H1 (cell line): Measurements from ENCODE around the gene DUSP1. TPM values are rescaled to one million over a fixed set of nuclear protein-coding genes. Genes with fewer than 3 reads are reported as not detected.
A peak's percentile ranks its signal among the peaks of the same experiment; 100 is the strongest.

Experiments used
- CTCF ChIA-PET: fragments of 300-600 bp; sonication (Branson Sonifier 250); formaldehyde crosslinking; loops from one replicate; lab custom pipeline; 2021; ENCODE audit not compliant: partially characterized antibody; lab: Charles Lee
- POLR2A ChIA-PET: fragments of 300-600 bp; sonication (Branson Sonifier 250); formaldehyde crosslinking; loops from one replicate; lab custom pipeline; 2021; ENCODE audit warnings: inconsistent platforms; ENCODE audit not compliant: partially characterized antibody; lab: Charles Lee
- DNase-seq, 2 experiments: peaks; one replicate each; pipeline versions ENCODE4 v3.0.0 to v3.0.0-alpha.2; 2010 to 2022; ENCODE audit warnings: low spot score in 2 of 2, low read depth in 1 of 2, mixed read lengths in 1 of 2
- FAIRE-seq: peaks from 2 replicates; lab custom pipeline; 2011; peaks lifted over from hg19 to GRCh38; lab: Jason Lieb, UNC
- H2AFZ ChIP-seq: 2 replicates; pipeline ENCODE4 v1.8.1; 2012; ENCODE audit warnings: low read length, inconsistent platforms
- H2AK5ac ChIP-seq: 2 replicates; pipeline ENCODE4 v1.6.1; 2013; ENCODE audit warnings: low read depth, low read length
- H2BK120ac ChIP-seq: replicated peaks from 2 replicates; pipeline ENCODE3; 2013; ENCODE audit warnings: low read depth, low read length, inconsistent platforms
- H2BK12ac ChIP-seq: 2 replicates; pipeline ENCODE4 v1.6.1; 2013; ENCODE audit warnings: low read depth, low read length
- H2BK15ac ChIP-seq: 2 replicates; pipeline ENCODE4 v1.6.1; 2013; ENCODE audit warnings: low read length
- H2BK20ac ChIP-seq: 2 replicates; pipeline ENCODE4 v1.6.1; 2013; ENCODE audit warnings: low read length
- H2BK5ac ChIP-seq: 2 replicates; pipeline ENCODE4 v1.6.1; 2013; ENCODE audit warnings: low read depth, low read length
- H3K14ac ChIP-seq: 2 replicates; pipeline ENCODE4 v1.6.1; 2013; ENCODE audit warnings: inconsistent platforms; ENCODE audit not compliant: insufficient read length
- H3K18ac ChIP-seq: 2 replicates; pipeline ENCODE4 v1.6.1; 2013; ENCODE audit warnings: low read length; ENCODE audit errors: extremely low read depth
- H3K23ac ChIP-seq: 2 replicates; pipeline ENCODE4 v1.6.1; 2013; ENCODE audit warnings: inconsistent platforms; ENCODE audit not compliant: insufficient read length
- H3K23me2 ChIP-seq: 2 replicates; pipeline ENCODE4 v1.6.1; 2013; ENCODE audit warnings: low read depth, low read length
- H3K27ac ChIP-seq: 2 replicates; pipeline ENCODE4 v1.6.1; 2011; ENCODE audit warnings: low read depth, low read length, inconsistent platforms
- H3K27me3 ChIP-seq, 4 experiments: replicated peaks in 1 of 4; 1 replicate in 1 of 4; 2 replicates in 3 of 4; pipeline versions ENCODE4 v1.6.1 to v1.8.1; 2011 to 2013; ENCODE audit warnings: low read length in 3 of 4, mild to moderate bottlenecking in 3 of 4, inconsistent platforms in 2 of 4, mixed read lengths in 2 of 4, moderate library complexity in 1 of 4; ENCODE audit not compliant: control insufficient read depth in 3 of 4, insufficient read depth in 3 of 4; ENCODE audit errors: extremely low read depth in 1 of 4
- H3K36me3 ChIP-seq, 4 experiments: 2 replicates each; pipeline versions ENCODE4 v1.6.1 to v1.8.1; 2011 to 2013; ENCODE audit warnings: mild to moderate bottlenecking in 4 of 4, low read length in 3 of 4, moderate library complexity in 2 of 4, control low read depth in 1 of 4, inconsistent platforms in 1 of 4; ENCODE audit not compliant: insufficient read depth in 4 of 4, control insufficient read depth in 2 of 4
- H3K4ac ChIP-seq: replicated peaks from 2 replicates; pipeline ENCODE3; 2013; ENCODE audit warnings: low read length, low read depth, mixed read lengths, inconsistent platforms; ENCODE audit not compliant: insufficient read length
- H3K4me1 ChIP-seq, 4 experiments: replicated peaks in 1 of 4; 1 replicate in 1 of 4; 2 replicates in 3 of 4; pipeline versions ENCODE4 v1.6.1 to v1.8.1; 2011 to 2013; ENCODE audit warnings: low read length in 3 of 4, inconsistent platforms in 2 of 4, mixed read lengths in 1 of 4; ENCODE audit not compliant: insufficient read depth in 4 of 4, control insufficient read depth in 3 of 4
- H3K4me2 ChIP-seq, 2 experiments: 2 replicates each; pipeline versions ENCODE4 v1.6.1 to v1.8.1; 2011 to 2013; ENCODE audit warnings: low read depth in 2 of 2, low read length in 2 of 2, control low read depth in 1 of 2, inconsistent platforms in 1 of 2, mild to moderate bottlenecking in 1 of 2; ENCODE audit not compliant: insufficient read depth in 1 of 2
- H3K4me3 ChIP-seq, 4 experiments: fragments of 200-600, 300-600 bp in 1 of 4; sonication (generic), shearing (Covaris generic), sonication (Bioruptor Twin) in 1 of 4; 2 replicates each; pipeline versions ENCODE4 v1.5.1 to v1.8.1; 2011 to 2016; ENCODE audit warnings: low read length in 4 of 4, low read depth in 3 of 4, control low read depth in 2 of 4, inconsistent platforms in 2 of 4, mild to moderate bottlenecking in 2 of 4, mixed read lengths in 1 of 4, moderate library complexity in 1 of 4; ENCODE audit not compliant: insufficient read depth in 2 of 4; ENCODE audit errors: extremely low read depth in 1 of 4
- H3K56ac ChIP-seq: replicated peaks from 2 replicates; pipeline ENCODE3; 2013; ENCODE audit warnings: low read depth, mild to moderate bottlenecking, mixed read lengths, low read length, inconsistent platforms; ENCODE audit not compliant: insufficient read length
- H3K79me1 ChIP-seq: 2 replicates; pipeline ENCODE4 v1.6.1; 2013; ENCODE audit warnings: low read depth, low read length, control low read depth
- H3K79me2 ChIP-seq, 2 experiments: 2 replicates each; pipeline versions ENCODE4 v1.6.1 to v1.8.1; 2012 to 2013; ENCODE audit warnings: low read length in 2 of 2, mild to moderate bottlenecking in 2 of 2, inconsistent platforms in 1 of 2; ENCODE audit not compliant: insufficient read depth in 2 of 2, control insufficient read depth in 1 of 2
- H3K9ac ChIP-seq, 4 experiments: replicated peaks in 1 of 4; 1 replicate in 1 of 4; 2 replicates in 3 of 4; pipeline versions ENCODE4 v1.6.1 to v1.8.1; 2011 to 2013; ENCODE audit warnings: low read depth in 3 of 4, low read length in 3 of 4, control low read depth in 2 of 4, mild to moderate bottlenecking in 2 of 4, moderate library complexity in 2 of 4, inconsistent platforms in 1 of 4; ENCODE audit errors: extremely low read depth in 1 of 4
- H3K9me3 ChIP-seq, 2 experiments: 2 replicates each; pipeline versions ENCODE4 v1.6.1 to v1.8.1; 2012 to 2013; ENCODE audit warnings: mild to moderate bottlenecking in 2 of 2, moderate library complexity in 2 of 2, control low read depth in 1 of 2, inconsistent platforms in 1 of 2, low read depth in 1 of 2, low read length in 1 of 2, mixed read lengths in 1 of 2; ENCODE audit not compliant: insufficient read depth in 2 of 2
- H4K20me1 ChIP-seq, 2 experiments: replicated peaks in 1 of 2; 2 replicates each; pipeline versions ENCODE3 to v1.8.1; 2011 to 2013; ENCODE audit warnings: inconsistent platforms in 2 of 2, low read length in 2 of 2, mild to moderate bottlenecking in 1 of 2; ENCODE audit not compliant: insufficient read depth in 2 of 2, control insufficient read depth in 1 of 2
- H4K5ac ChIP-seq: 2 replicates; pipeline ENCODE4 v1.6.1; 2013; ENCODE audit warnings: low read length, low read depth, mixed read lengths, inconsistent platforms; ENCODE audit not compliant: insufficient read length
- H4K8ac ChIP-seq: 2 replicates; pipeline ENCODE4 v1.8.0; 2013; ENCODE audit warnings: mild to moderate bottlenecking, moderate library complexity, low read length, inconsistent platforms; ENCODE audit not compliant: insufficient read depth; ENCODE audit errors: extremely low read depth
- H4K91ac ChIP-seq: replicated peaks from 2 replicates; pipeline ENCODE3; 2013; ENCODE audit warnings: low read length, mixed read lengths, inconsistent platforms; ENCODE audit not compliant: insufficient read length
- CREB1 ChIP-seq: IDR thresholded peaks from 2 replicates; pipeline ENCODE4 v1.6.1; 2012; ENCODE audit warnings: inconsistent platforms
- KDM4A ChIP-seq: IDR thresholded peaks from one replicate; pipeline ENCODE4 v1.7.1; 2012; ENCODE audit warnings: low read depth, mild to moderate bottlenecking, moderate library complexity, low read length, inconsistent platforms; ENCODE audit not compliant: severe bottlenecking
- POU5F1 ChIP-seq: IDR thresholded peaks from 2 replicates; pipeline ENCODE4 v1.6.1; 2011; ENCODE audit warnings: low read depth, mild to moderate bottlenecking, low read length, moderate library complexity
- RBBP5 ChIP-seq: IDR thresholded peaks from 2 replicates; pipeline ENCODE4 v1.7.1; 2012; ENCODE audit warnings: low read depth, mild to moderate bottlenecking, inconsistent platforms, low read length, moderate library complexity, borderline replicate concordance
- RFX5 ChIP-seq: IDR thresholded peaks from 2 replicates; pipeline ENCODE4 v1.6.1; 2011; ENCODE audit warnings: low read depth, low read length, improper control_type of control experiment, borderline replicate concordance
- SP2 ChIP-seq: IDR thresholded peaks from 2 replicates; pipeline ENCODE4 v1.6.1; 2012; ENCODE audit warnings: mild to moderate bottlenecking, low read length, inconsistent platforms
- TAF1 ChIP-seq: IDR thresholded peaks from 2 replicates; pipeline ENCODE4 v1.6.1; 2011; ENCODE audit warnings: mild to moderate bottlenecking, low read depth, low read length
- WGBS, 2 experiments: shearing (Covaris generic) in 1 of 2; methylation state at CpG; one replicate each; pipeline versions ENCODE4 v1.1.6 to v1.1.7; 2013 to 2015; ENCODE audit warnings: low lambda C conversion rate in 2 of 2, mixed read lengths in 2 of 2, inconsistent platforms in 1 of 2, low coverage in 1 of 2, missing lambda C conversion rate in 1 of 2; ENCODE audit not compliant: insufficient replicate concordance in 2 of 2, insufficient coverage in 1 of 2, insufficient read length in 1 of 2; ENCODE audit errors: extremely low coverage in 1 of 2, missing lambda C conversion rate in 1 of 2; 5-methylcytosine and 5-hydroxymethylcytosine counted together
- long read RNA-seq, 2 experiments: library from RNA in 1 of 2; library from capped mRNA in 1 of 2; stranded (forward); transcript quantifications; one replicate each; pipeline ENCODE4 v2.0.0, GENCODE V29; 2021; ENCODE audit warnings: inconsistent platforms in 1 of 2
- polyA minus RNA-seq, 3 experiments: library from RNA; depleted of rRNA, polyadenylated mRNA; stranded (reverse); fragments of >200 nt; gene quantifications; 1 replicate in 2 of 3; 2 replicates in 1 of 3; pipeline ENCODE4 v1.2.3, GENCODE V29; 2011
- polyA plus RNA-seq, 7 experiments: library from polyadenylated mRNA; depleted of rRNA in 3 of 7; stranded (reverse) in 5 of 7; unstranded in 2 of 7; fragments of >200 nt in 5 of 7; fragments of 200-250 nt in 2 of 7; gene quantifications; 1 replicate in 5 of 7; 2 replicates in 1 of 7; 4 replicates in 1 of 7; pipeline versions ENCODE4 v1.2.1 to v1.2.3, GENCODE V29; 2011 to 2013; ENCODE audit warnings: missing spikeins in 2 of 7, mixed read lengths in 2 of 7
- total RNA-seq: library from RNA; stranded (reverse); fragmentation: NEBNext Ultra II Directional; extraction: Animal tissue kit (Norgen Biotek cat#: 25700); gene quantifications from 2 replicates; pipeline ENCODE4 v1.2.1, GENCODE V29; 2021

DUSP1 gene, protein sequence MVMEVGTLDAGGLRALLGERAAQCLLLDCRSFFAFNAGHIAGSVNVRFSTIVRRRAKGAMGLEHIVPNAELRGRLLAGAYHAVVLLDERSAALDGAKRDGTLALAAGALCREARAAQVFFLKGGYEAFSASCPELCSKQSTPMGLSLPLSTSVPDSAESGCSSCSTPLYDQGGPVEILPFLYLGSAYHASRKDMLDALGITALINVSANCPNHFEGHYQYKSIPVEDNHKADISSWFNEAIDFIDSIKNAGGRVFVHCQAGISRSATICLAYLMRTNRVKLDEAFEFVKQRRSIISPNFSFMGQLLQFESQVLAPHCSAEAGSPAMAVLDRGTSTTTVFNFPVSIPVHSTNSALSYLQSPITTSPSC
- total RNA-seq (6.5 and 8.6 TPM in 2 replicates), polyA plus RNA-seq (2011; rRNA removed) (11.4 and 11.7 TPM in 2 replicates), polyA minus RNA-seq (2011; rRNA and poly(A)+ RNA removed) (17.6 and 18.7 TPM in 2 replicates)
- 11.3 TPM for polyA plus RNA-seq (2011; cell fraction: cytosol; rRNA removed)
- 15.3 TPM for polyA plus RNA-seq (2011; cell fraction: nucleus; rRNA removed)
- polyA plus RNA-seq (2012, experiment 1 of 2): 6.9 to 8.1 TPM (median 7.2 TPM) in 4 replicates
- polyA plus RNA-seq (2012, experiment 2 of 2): 7.6 TPM
- 3.2 TPM for polyA plus RNA-seq (2013, experiment 1 of 2)
- polyA plus RNA-seq (2013, experiment 2 of 2): 2.9 TPM
- 10.2 TPM for polyA minus RNA-seq (2011; cell fraction: cytosol; rRNA and poly(A)+ RNA removed)
- 47.4 TPM for polyA minus RNA-seq (2011; cell fraction: nucleus; rRNA and poly(A)+ RNA removed)
- long read RNA-seq, experiment 1, partial matches to known transcripts: 0 of 5 reads
- long read RNA-seq, experiment 1, other reads (novel, unspliced or antisense): 3 of 5 reads
- long read RNA-seq, experiment 2: 0 reads

DNA sequence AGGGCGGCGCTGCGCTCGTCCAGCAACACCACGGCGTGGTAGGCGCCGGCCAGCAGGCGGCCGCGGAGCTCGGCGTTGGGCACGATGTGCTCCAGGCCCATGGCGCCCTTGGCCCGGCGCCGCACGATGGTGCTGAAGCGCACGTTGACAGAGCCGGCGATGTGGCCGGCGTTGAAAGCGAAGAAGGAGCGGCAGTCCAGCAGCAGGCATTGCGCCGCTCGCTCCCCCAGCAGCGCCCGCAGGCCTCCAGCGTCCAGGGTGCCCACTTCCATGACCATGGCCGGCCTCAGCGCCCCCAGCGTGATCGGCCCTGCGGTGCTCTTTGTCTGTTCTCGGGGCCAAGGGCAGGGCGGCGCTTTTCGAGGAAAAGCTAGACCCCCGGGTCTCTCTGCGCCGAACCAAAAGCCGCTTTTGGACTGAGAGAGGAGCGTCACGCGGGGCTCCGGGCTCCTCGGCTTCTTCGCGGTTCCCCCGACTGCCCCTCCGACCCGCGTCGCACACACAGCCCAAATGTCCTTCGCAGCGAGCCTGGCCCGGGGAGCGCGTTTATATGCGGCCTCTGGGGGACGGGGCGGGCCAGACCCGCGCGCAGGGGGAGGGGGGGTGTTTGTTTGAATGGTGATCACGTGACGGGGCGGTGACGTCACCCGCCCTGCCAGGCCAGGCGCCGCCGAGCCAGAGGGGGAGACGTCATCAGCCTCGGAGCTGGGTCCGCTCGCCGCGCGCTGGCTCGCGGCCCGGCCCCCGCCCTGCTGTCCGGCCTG lies at the start of gene DUSP1:
TSS of gene DUSP1 (minus strand) at position 521 of the 764 bp plus-strand sequence. CDS start at position 278, 243 bp downstream.
- WGBS, 2 experiments: 2% methylated on average over 58 of the region's 89 CpGs; no CpG with 5 or more reads in 1 of the 2 experiments
- Histone ChIP-seq H4K8ac (peak within 1 kb of the TSS; percentile 99), H3K23me2 (peaks cover 13% of the 10 kb centered on the region), H2BK5ac (peak within 1 kb of the TSS; percentile 71; the same call in 1 of the 2 replicates), H3K9ac (peak within 1 kb of the TSS; percentile 57 to 98 (median 93)), H2BK12ac (peak within 1 kb of the TSS; percentile 77), H3K4me1 (peaks cover 3 to 18% (median 5%) of the 10 kb centered on the region in 4 experiments; a peak in 6 of 7 replicates), H3K36me3 (peaks cover 0 to 15% (median 6%) of the 10 kb centered on the region in 4 experiments; a peak in 4 of 8 replicates), H3K23ac (peak within 1 kb of the TSS; percentile 9), H3K27ac (peak within 1 kb of the TSS; percentile 90), H4K20me1 (peaks cover 2 to 14% of the 10 kb centered on the region in 2 experiments), H3K14ac (no peak within 1 kb of the TSS), H3K4me2 (peak within 1 kb of the TSS; percentile 77 to 96), H4K5ac (peak within 1 kb of the TSS; percentile 73), H3K79me1 (no peaks in the 10 kb centered on the region; the same call in 1 of the 2 replicates), H3K79me2 (peaks cover 0 to 14% of the 10 kb centered on the region in 2 experiments; a peak in 2 of 4 replicates), H3K9me3 (no peaks in the 10 kb centered on the region), H2AK5ac (no peak within 1 kb of the TSS), H3K18ac (peak within 1 kb of the TSS; percentile 83), H3K27me3 (peaks cover 0 to 23% (median 15%) of the 10 kb centered on the region in 4 experiments; a peak in 6 of 7 replicates), H3K56ac (peak within 1 kb of the TSS; percentile 75), H2AFZ (0 out of 2 replicates have a peak within 1 kb of the TSS, but pooled peaks have one; percentile 7), H4K91ac (peak within 1 kb of the TSS; percentile 89), H3K4ac (peak within 1 kb of the TSS; percentile 47), H2BK120ac (no peak within 1 kb of the TSS), H2BK20ac (no peak within 1 kb of the TSS), H2BK15ac (peak within 1 kb of the TSS; percentile 18; the same call in 1 of the 2 replicates), H3K4me3 (peak within 1 kb of the TSS; percentile 53 to 83 (median 80))
- POLR2A ChIA-PET: interaction anchor here (0.6 to 5.0 kb wide), 56 partner anchors 8 to 379 kb away, joined by 3 to 45 read pairs (median 4); partner anchors contain the start of genes ERGIC1 and RPL26L1
- DNase-seq (peak; percentile 83 to 96), FAIRE-seq (no peak)
- CTCF ChIA-PET: interaction anchor here (0.8 to 6.3 kb wide), 20 partner anchors 13 to 169 kb away, joined by 3 to 50 read pairs (median 4); no protein-coding TSS in a partner anchor
- TF ChIP-seq RBBP5: 0 out of 2 replicates have a peak, but pooled peaks have one; percentile 16
- TF ChIP-seq TAF1: peak; percentile 95
- TF ChIP-seq SP2: no peak
- peak; percentile 84 for TF ChIP-seq KDM4A
- TF ChIP-seq CREB1: peak; percentile 94
- TF ChIP-seq RFX5: no peak
- no peak for TF ChIP-seq POU5F1
